PC-3 (cell line): ENCODE measurements around the gene TASOR2. TPM values are rescaled to one million over a fixed set of nuclear protein-coding genes. Genes with fewer than 3 reads are reported as not detected.
A peak's percentile ranks its signal among the peaks of the same experiment; 100 is the strongest.

ENCODE experiments used
- ATAC-seq: fragments of 200-7000 bp; cut with Tn5 transposase; 2 replicates; pipeline ENCODE4 v1.9.1; 2020; ENCODE audit warnings: mild to moderate bottlenecking, moderate library complexity
- BruUV-seq: library from RNA; stranded (reverse); fragments of 400-500 nt; replicated peaks from 2 replicates; lab custom pipeline; 2021; lab: Mats Ljungman, UMichigan
- CTCF ChIA-PET: fragments of 300-600 bp; sonication (Branson Sonifier 250); formaldehyde crosslinking; loops from one replicate; lab custom pipeline; 2022; ENCODE audit warnings: antibody characterized with exemption; lab: Charles Lee
- POLR2A ChIA-PET: fragments of 300-600 bp; sonication (Branson Sonifier 250); formaldehyde crosslinking; loops from one replicate; lab custom pipeline; 2022; ENCODE audit warnings: antibody characterized with exemption; ENCODE audit not compliant: unreplicated experiment; lab: Charles Lee
- DNase-seq: peaks from one replicate; pipeline ENCODE4 v3.0.0-alpha.2; 2015
- H2AFZ ChIP-seq: fragments of 300-600 bp; sonication (generic); 2 replicates; pipeline ENCODE4 v1.6.0; 2016; ENCODE audit warnings: antibody characterized with exemption, low read length
- H3F3A ChIP-seq: fragments of 300-600 bp; sonication (generic); one replicate; pipeline ENCODE4 v1.6.0; 2017; ENCODE audit warnings: antibody characterized with exemption, low read length, control low read depth, mild to moderate bottlenecking; ENCODE audit not compliant: unreplicated experiment
- H3K27ac ChIP-seq: fragments of 300-600 bp; sonication (generic); 2 replicates; pipeline ENCODE4 v1.5.1; 2016; ENCODE audit warnings: mild to moderate bottlenecking, low read length
- H3K27me3 ChIP-seq: fragments of 300-600 bp; sonication (generic); 2 replicates; pipeline ENCODE4 v1.6.1; 2016; ENCODE audit warnings: low read length, mixed read lengths
- H3K36me3 ChIP-seq: fragments of 300-600 bp; sonication (generic); 2 replicates; pipeline ENCODE4 v1.6.1; 2016; ENCODE audit warnings: low read depth, mixed run types, low read length, mixed read lengths
- H3K4me1 ChIP-seq: fragments of 300-600 bp; sonication (generic); 2 replicates; pipeline ENCODE4 v1.5.1; 2016; ENCODE audit warnings: low read length; ENCODE audit not compliant: insufficient read depth
- H3K4me2 ChIP-seq: fragments of 300-600 bp; sonication (generic); 2 replicates; pipeline ENCODE4 v1.6.0; 2016; ENCODE audit warnings: low read length
- H3K4me3 ChIP-seq: fragments of 300-600 bp; sonication (generic); 2 replicates; pipeline ENCODE4 v1.5.1; 2016; ENCODE audit warnings: mild to moderate bottlenecking, low read length, mixed read lengths
- H3K79me2 ChIP-seq: fragments of 300-600 bp; sonication (generic); 2 replicates; pipeline ENCODE4 v1.6.1; 2017; ENCODE audit warnings: low read length, mixed read lengths
- H3K9ac ChIP-seq: fragments of 300-600 bp; sonication (generic); 2 replicates; pipeline ENCODE4 v1.6.0; 2016; ENCODE audit warnings: mild to moderate bottlenecking, low read length
- H3K9me2 ChIP-seq: fragments of 300-600 bp; sonication (generic); replicated peaks from 2 replicates; pipeline ENCODE4 v1.6.1; 2016; ENCODE audit warnings: mixed run types, low read length, mixed read lengths
- H3K9me3 ChIP-seq: fragments of 300-600 bp; sonication (generic); 2 replicates; pipeline ENCODE4 v1.6.1; 2016; ENCODE audit warnings: low read length, mixed read lengths
- H4K20me1 ChIP-seq: fragments of 300-600 bp; sonication (generic); 2 replicates; pipeline ENCODE4 v1.6.1; 2016; ENCODE audit warnings: low read length, mixed read lengths
- EZH2 ChIP-seq: fragments of 300-600 bp; sonication (generic); IDR thresholded peaks from one replicate; pipeline ENCODE4 v1.6.1; 2017; ENCODE audit warnings: antibody characterized with exemption, mild to moderate bottlenecking, low read length; ENCODE audit not compliant: unreplicated experiment
- EZH2phosphoT487 ChIP-seq: fragments of 300-600 bp; sonication (generic); IDR thresholded peaks from 2 replicates; pipeline ENCODE4 v1.6.1; 2018; ENCODE audit warnings: mild to moderate bottlenecking, antibody characterized with exemption, low read length, borderline replicate concordance
- intact Hi-C: fragments of 100-400 bp; cut with micrococcal nuclease; formaldehyde crosslinking; loops from 2 replicates; pipeline ENCODE4 v1.9.0; 2023
- total RNA-seq: library from RNA; depleted of rRNA; stranded (reverse); fragments of >200 nt; gene quantifications from 2 replicates; pipeline ENCODE4 v1.2.3, GENCODE V29; 2014
- TF ChIP-seq, protein P1 (sequence below): fragments of 300-600 bp; sonication (generic); conservative IDR thresholded peaks from 2 replicates; pipeline ENCODE4 v1.5.1; 2017; ENCODE audit warnings: antibody characterized with exemption, low read depth, mild to moderate bottlenecking, low read length

Gene TASOR2
- total RNA-seq, 1 experiment from 2014 or later = 47.3 TPM

DNA sequence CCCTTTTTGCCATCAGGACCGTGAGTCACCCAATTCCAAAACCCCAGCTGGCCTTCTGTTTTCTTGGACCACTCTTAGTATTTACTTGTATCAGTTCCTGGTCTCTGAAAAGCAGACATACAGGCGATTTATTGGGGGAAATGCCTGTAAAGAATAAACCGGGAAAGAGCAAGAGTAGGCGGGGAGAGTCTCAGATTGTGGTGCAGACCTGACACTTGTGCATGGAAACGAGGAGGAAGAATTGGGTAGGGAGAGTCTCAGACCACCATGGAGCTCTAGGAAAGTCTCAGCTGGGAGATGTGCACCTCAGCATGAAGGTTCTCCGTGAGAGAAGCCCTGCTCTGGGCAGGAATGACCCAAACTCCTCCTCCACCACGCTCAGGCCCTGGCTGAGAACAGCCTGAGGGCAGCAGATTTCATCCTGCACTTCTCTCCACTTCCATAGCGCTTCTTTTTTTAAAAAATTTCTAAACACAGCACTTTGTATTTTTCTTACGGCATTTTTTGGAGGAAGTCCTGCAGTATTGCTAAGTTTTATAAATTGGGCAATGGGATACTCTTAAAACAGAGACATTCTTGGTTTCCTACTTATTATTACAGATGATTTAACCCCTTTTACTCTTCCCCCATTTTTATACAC, 6.1 kb upstream of the TASOR2 start:
- Histone ChIP-seq H3K27me3 (no peaks in the 10 kb centered on the region), H3K4me2 (no peak overlapping the region), H3K79me2 (no peaks in the 10 kb centered on the region), H3K27ac (no peak overlapping the region), H2AFZ (no peak overlapping the region), H4K20me1 (no peaks in the 10 kb centered on the region), H3K4me3 (no peak overlapping the region), H3F3A (no peaks in the 10 kb centered on the region), H3K36me3 (no peaks in the 10 kb centered on the region), H3K9ac (no peak overlapping the region), H3K9me2 (no peaks in the 10 kb centered on the region), H3K9me3 (no peaks in the 10 kb centered on the region), H3K4me1 (no peaks in the 10 kb centered on the region)
- intact Hi-C loops = no loop called here
- TF ChIP-seq EZH2phosphoT487 (no peak), EZH2 (no peak)
- TF ChIP-seq, protein P1, sequence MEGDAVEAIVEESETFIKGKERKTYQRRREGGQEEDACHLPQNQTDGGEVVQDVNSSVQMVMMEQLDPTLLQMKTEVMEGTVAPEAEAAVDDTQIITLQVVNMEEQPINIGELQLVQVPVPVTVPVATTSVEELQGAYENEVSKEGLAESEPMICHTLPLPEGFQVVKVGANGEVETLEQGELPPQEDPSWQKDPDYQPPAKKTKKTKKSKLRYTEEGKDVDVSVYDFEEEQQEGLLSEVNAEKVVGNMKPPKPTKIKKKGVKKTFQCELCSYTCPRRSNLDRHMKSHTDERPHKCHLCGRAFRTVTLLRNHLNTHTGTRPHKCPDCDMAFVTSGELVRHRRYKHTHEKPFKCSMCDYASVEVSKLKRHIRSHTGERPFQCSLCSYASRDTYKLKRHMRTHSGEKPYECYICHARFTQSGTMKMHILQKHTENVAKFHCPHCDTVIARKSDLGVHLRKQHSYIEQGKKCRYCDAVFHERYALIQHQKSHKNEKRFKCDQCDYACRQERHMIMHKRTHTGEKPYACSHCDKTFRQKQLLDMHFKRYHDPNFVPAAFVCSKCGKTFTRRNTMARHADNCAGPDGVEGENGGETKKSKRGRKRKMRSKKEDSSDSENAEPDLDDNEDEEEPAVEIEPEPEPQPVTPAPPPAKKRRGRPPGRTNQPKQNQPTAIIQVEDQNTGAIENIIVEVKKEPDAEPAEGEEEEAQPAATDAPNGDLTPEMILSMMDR = no peak
- DNase-seq = no peak
- ChIA-PET CTCF (no interaction called here), POLR2A (no interaction called here)
- no peak for ATAC-seq
- BruUV-seq = no TSS peak

DNA sequence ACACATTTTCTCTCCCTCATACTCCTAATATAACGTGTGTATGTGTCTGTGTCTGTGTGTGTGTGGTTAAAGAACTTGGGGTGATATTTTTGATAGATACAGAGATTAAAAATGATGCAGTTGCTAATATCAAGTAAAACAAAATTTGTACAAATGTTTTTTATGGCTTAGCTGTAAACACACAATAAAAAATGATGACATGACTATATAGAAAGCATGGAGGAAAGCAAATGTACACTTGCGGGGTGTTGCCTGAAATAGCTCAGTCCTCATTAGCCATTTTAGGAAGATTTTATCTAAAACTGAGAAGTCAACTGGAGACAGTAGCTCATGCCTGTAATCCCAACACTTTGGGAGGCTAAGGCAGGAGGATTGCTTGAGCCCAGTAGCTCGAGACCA, 5.6 kb upstream of the TASOR2 start:
- Histone ChIP-seq H3K4me1 (0 out of 2 replicates have a peak, but pooled peaks cover under 1% of the 10 kb centered on the region), H3F3A (no peaks in the 10 kb centered on the region), H3K9me3 (no peaks in the 10 kb centered on the region), H3K27ac (no peak overlapping the region), H4K20me1 (no peaks in the 10 kb centered on the region), H2AFZ (no peak overlapping the region), H3K36me3 (no peaks in the 10 kb centered on the region), H3K79me2 (no peaks in the 10 kb centered on the region), H3K9ac (no peak overlapping the region), H3K4me2 (no peak overlapping the region), H3K9me2 (no peaks in the 10 kb centered on the region), H3K4me3 (no peak overlapping the region), H3K27me3 (no peaks in the 10 kb centered on the region)
- intact Hi-C loops = no loop called here
- ChIA-PET CTCF (no interaction called here), POLR2A (no interaction called here)
- no peak for ATAC-seq
- DNase-seq = no peak
- BruUV-seq = no TSS peak
- TF ChIP-seq, protein P1 = no peak
- no peak for TF ChIP-seq EZH2
- TF ChIP-seq EZH2phosphoT487 = no peak

DNA sequence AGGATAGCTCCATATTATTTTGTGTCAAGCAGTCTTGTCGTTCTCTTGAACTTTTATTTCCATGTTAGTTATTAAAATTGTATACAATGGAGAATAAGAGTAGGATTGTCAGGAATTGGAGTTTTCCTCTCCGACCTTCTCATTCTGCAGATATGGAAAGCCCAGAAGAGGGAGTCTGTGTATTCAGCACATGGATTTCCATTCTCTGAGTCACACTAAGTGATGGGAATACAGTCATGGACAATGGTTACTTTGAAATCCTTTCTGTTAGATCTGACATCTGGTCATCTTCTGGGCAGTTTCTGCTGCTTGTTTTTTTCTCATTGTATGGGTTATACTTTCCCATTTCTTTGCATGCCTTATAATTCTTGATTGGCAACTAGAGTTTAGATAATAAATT, 5.0 kb upstream of the TASOR2 start:
- no peak overlapping the region for H3K4me2 ChIP-seq
- no peak overlapping the region for H2AFZ ChIP-seq
- no peak overlapping the region for H3K4me3 ChIP-seq
- 0 out of 2 replicates have a peak, but pooled peaks cover 5% of the 10 kb centered on the region for H3K4me1 ChIP-seq
- DNase-seq = peak; percentile 9
- CTCF ChIA-PET = no interaction called here
- H3F3A ChIP-seq = no peaks in the 10 kb centered on the region
- BruUV-seq = no TSS peak
- intact Hi-C loops = loop anchor here (10.0 kb wide), 1 partner anchor 205 kb away; the partner anchor contains the start of gene ANKRD16
- H3K9me3 ChIP-seq = no peaks in the 10 kb centered on the region
- POLR2A ChIA-PET = no interaction called here
- no peak overlapping the region for H3K9ac ChIP-seq
- no peak overlapping the region for H3K27ac ChIP-seq
- no peaks in the 10 kb centered on the region for H3K36me3 ChIP-seq
- H3K79me2 ChIP-seq = no peaks in the 10 kb centered on the region
- no peak for ATAC-seq
- H3K27me3 ChIP-seq = no peaks in the 10 kb centered on the region
- no peaks in the 10 kb centered on the region for H4K20me1 ChIP-seq
- TF ChIP-seq EZH2phosphoT487 = no peak
- TF ChIP-seq, protein P1 = 0 out of 2 replicates have a peak, but pooled peaks have one; percentile 12
- no peaks in the 10 kb centered on the region for H3K9me2 ChIP-seq
